ENCODE data around the gene WDR62. TPM values are rescaled to one million over a fixed set of nuclear protein-coding genes. Genes with fewer than 3 reads are reported as not detected.
A peak's percentile ranks its signal among the peaks of the same experiment; 100 is the strongest.
"Not testable (repeated sequence)": the region's sequence is repeated elsewhere in the genome, so short reads cannot be mapped to it uniquely, and the experiment has no call there.

WDR62 gene
- total RNA-seq, 1 experiment from 2014 or later, result 23.5 TPM

GRCh38 chr19:36054119-36054732 lies 471 bp upstream of the WDR62 start, which contains the start of gene THAP8:
TSS of gene THAP8 (minus strand) at chr19:36054285. CDS start at chr19:36054217, 68 bp downstream.
- no peaks in the 10 kb centered on the region for H3K27me3 ChIP-seq
- no peaks in the 10 kb centered on the region for H3K9me3 ChIP-seq (replicated peaks)
- H3K36me3 ChIP-seq, result peaks cover 16% of the 10 kb centered on the region
- peak within 1 kb of the TSS; percentile 85 for H3K27ac ChIP-seq
- H3K4me1 ChIP-seq, result no peaks in the 10 kb centered on the region; the same call in 1 of the 2 replicates
- peak; percentile 100 for DNase-seq
- peak within 1 kb of the TSS; percentile 85 for H3K4me3 ChIP-seq

GRCh38 chr19:36058481-36059179 lies 3.9 kb downstream of the WDR62 start:
- no peak for DNase-seq
- Histone ChIP-seq H3K36me3 (peaks cover 55% of the 10 kb centered on the region), H3K4me1 (no peaks in the 10 kb centered on the region; the same call in 1 of the 2 replicates), H3K27me3 (no peaks in the 10 kb centered on the region), H3K27ac (no peak overlapping the region), H3K4me3 (no peak overlapping the region), H3K9me3 (replicated peaks) (no peaks in the 10 kb centered on the region)

GRCh38 chr19:36059180-36059910 lies 4.6 kb downstream of the WDR62 start:
- no peaks in the 10 kb centered on the region for H3K9me3 ChIP-seq (replicated peaks)
- H3K27me3 ChIP-seq, result no peaks in the 10 kb centered on the region
- H3K4me3 ChIP-seq, result no peak overlapping the region
- no peak for DNase-seq
- H3K27ac ChIP-seq, result no peak overlapping the region
- peaks cover 62% of the 10 kb centered on the region for H3K36me3 ChIP-seq
- no peaks in the 10 kb centered on the region; the same call in 1 of the 2 replicates for H3K4me1 ChIP-seq

GRCh38 chr19:36060430-36060829 lies 5.7 kb downstream of the WDR62 start:
- Histone ChIP-seq H3K4me1 (no peaks in the 10 kb centered on the region; the same call in 1 of the 2 replicates), H3K36me3 (peaks cover 73% of the 10 kb centered on the region), H3K4me3 (no peak overlapping the region), H3K27me3 (no peaks in the 10 kb centered on the region), H3K9me3 (replicated peaks) (no peaks in the 10 kb centered on the region), H3K27ac (no peak overlapping the region)
- peak; percentile 41 to 60 for DNase-seq

DNA sequence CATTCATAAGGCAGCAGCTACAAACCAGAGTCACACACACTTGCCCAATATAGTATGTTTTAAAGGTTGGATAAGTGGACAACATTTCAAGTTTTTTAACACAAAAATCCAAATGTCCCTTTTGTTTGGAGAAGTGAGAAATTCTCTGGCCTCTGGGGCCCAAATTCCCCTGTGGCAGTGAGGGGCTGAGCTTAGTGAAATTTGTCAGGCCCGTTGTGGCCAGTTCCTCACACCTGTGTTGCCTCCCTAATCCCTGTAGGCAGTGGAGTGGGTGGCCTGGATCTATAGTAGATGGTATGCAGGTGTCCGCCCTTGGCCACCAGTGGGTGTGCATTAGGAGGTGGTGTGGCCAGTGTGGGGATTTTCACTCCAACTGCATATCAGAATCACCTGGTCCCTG lies 6.7 kb downstream of the WDR62 start:
- no peaks in the 10 kb centered on the region for H3K27me3 ChIP-seq
- peaks cover 79% of the 10 kb centered on the region for H3K36me3 ChIP-seq
- no peak for DNase-seq
- no peak overlapping the region for H3K27ac ChIP-seq
- H3K9me3 ChIP-seq (replicated peaks), result no peaks in the 10 kb centered on the region
- no peak overlapping the region for H3K4me3 ChIP-seq
- H3K4me1 ChIP-seq, result no peaks in the 10 kb centered on the region

DNA sequence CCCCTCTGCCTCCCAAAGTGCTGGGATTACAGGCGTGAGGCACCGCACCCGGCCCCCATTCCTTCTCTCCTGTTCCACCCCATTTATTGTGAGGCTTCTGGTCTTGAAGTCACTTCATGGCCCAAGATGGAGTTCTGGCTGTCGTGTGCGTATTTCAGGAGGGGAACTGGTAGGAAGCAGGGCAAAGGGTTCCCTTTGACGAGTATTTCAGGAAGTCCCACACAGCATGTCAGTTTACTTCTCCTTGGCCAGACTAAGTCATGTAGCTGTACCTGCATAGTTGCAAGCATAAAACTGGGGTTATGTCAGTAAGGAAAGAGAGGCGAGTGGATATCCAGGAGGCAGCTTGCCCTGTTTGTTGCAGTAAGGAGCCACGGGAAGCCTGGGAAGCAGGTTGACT lies 10.1 kb downstream of the WDR62 start:
- peaks cover 80% of the 10 kb centered on the region for H3K36me3 ChIP-seq
- DNase-seq, result no peak
- H3K27me3 ChIP-seq, result no peaks in the 10 kb centered on the region
- no peaks in the 10 kb centered on the region for H3K9me3 ChIP-seq (replicated peaks)
- H3K4me3 ChIP-seq, result no peak overlapping the region
- H3K27ac ChIP-seq, result no peak overlapping the region
- no peaks in the 10 kb centered on the region for H3K4me1 ChIP-seq

DNA sequence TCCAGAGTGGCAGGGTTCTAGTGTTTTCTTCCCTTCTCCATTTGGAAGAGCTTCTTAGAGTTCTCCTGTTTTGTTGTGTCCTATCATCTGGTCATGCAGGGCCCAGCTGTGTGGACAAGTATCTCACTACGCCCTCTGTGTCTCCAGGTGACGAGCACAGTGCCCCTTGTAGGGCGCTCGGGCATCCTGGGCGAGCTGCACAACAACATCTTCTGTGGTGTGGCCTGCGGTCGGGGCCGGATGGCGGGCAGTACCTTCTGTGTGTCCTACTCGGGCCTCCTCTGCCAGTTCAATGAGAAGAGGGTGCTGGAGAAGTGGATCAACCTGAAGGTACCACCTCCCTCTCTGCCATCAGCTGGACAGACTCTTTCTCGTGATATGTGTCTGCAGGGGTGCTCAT lies 13.0 kb downstream of the WDR62 start:
- H3K9me3 ChIP-seq (replicated peaks), result no peaks in the 10 kb centered on the region
- no peaks in the 10 kb centered on the region for H3K27me3 ChIP-seq
- DNase-seq, result no peak
- no peak overlapping the region for H3K4me3 ChIP-seq
- H3K4me1 ChIP-seq, result no peaks in the 10 kb centered on the region
- peaks cover 79% of the 10 kb centered on the region for H3K36me3 ChIP-seq
- no peak overlapping the region for H3K27ac ChIP-seq

DNA sequence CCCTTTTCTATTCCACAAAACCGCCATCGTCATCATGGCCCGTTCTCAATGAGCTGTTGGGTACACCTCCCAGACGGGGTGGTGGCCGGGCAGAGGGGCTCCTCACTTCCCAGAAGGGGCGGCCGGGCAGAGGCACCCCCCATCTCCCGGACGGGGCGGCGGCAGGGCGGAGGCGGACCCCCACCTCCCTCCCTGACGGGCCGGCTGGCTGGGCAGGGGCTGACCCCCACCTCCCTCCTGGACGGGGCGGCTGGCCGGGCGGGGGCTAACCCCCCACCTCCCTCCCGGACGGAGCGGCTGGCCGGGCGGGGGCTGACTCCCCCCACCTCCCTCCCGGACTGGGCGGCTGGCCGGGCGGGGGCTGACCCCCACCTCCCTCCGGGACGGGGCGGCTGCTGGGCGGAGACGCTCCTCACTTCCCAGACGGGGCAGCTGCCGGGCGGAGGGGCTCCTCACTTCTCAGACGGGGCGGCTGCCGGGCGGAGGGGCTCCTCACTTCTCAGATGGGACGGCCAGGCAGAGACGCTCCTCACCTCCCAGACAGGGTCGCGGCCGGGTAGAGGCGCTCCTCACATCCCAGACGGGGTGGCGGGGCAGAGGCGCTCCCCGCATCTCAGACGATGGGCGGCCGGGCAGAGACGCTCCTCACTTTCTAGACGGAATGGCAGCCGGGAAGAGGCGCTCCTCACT lies 14.3 kb downstream of the WDR62 start:
- H3K9me3 ChIP-seq (replicated peaks); H3K27me3 ChIP-seq; H3K4me1 ChIP-seq; DNase-seq; H3K27ac ChIP-seq; H3K4me3 ChIP-seq: not testable (repeated sequence)
- H3K36me3 ChIP-seq, result peaks cover 78% of the 10 kb centered on the region

GRCh38 chr19:36072081-36072480 lies 17.4 kb downstream of the WDR62 start:
- Histone ChIP-seq H3K27me3 (no peaks in the 10 kb centered on the region), H3K9me3 (replicated peaks) (no peaks in the 10 kb centered on the region), H3K4me1 (no peaks in the 10 kb centered on the region), H3K36me3 (peaks cover 76% of the 10 kb centered on the region), H3K4me3 (no peak overlapping the region), H3K27ac (no peak overlapping the region)
- no peak for DNase-seq

- Histone ChIP-seq H3K4me3 (no peak overlapping the region), H3K9me3 (replicated peaks) (no peaks in the 10 kb centered on the region), H3K36me3 (peaks cover 69% of the 10 kb centered on the region), H3K27ac (no peak overlapping the region), H3K27me3 (no peaks in the 10 kb centered on the region), H3K4me1 (no peaks in the 10 kb centered on the region)
- no peak for DNase-seq
These were observed 18.6 kb downstream of the WDR62 start for GRCh38 chr19:36073121-36073876.

GRCh38 chr19:36079389-36079945 lies 24.8 kb downstream of the WDR62 start:
- no peaks in the 10 kb centered on the region for H3K9me3 ChIP-seq (replicated peaks)
- no peak overlapping the region for H3K27ac ChIP-seq
- DNase-seq, result no peak
- no peaks in the 10 kb centered on the region for H3K27me3 ChIP-seq
- H3K4me1 ChIP-seq, result no peaks in the 10 kb centered on the region
- no peak overlapping the region for H3K4me3 ChIP-seq
- H3K36me3 ChIP-seq, result peaks cover 70% of the 10 kb centered on the region

DNA sequence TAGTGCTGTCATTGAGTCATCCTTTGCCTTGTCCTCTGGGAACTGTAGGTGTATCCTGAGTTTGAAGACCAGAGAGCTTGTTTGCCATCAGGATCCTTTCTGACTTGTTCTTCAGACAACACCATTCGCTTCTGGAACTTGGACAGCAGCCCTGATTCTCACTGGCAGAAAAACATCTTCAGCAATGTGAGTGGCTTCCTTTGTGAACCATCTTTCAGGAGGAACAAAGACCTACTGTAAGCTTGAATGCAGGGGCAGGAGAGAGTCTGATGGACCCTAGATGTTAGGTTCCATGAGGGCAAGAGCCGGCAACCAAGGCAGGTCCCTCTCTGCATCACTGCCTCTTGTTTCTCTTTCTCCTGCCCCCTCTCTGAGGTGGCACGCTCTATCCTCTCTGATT lies 26.7 kb downstream of the WDR62 start:
- H3K27ac ChIP-seq, result no peak overlapping the region
- H3K4me1 ChIP-seq, result no peaks in the 10 kb centered on the region
- no peaks in the 10 kb centered on the region for H3K9me3 ChIP-seq (replicated peaks)
- H3K27me3 ChIP-seq, result no peaks in the 10 kb centered on the region
- no peak overlapping the region for H3K4me3 ChIP-seq
- H3K36me3 ChIP-seq, result peaks cover 72% of the 10 kb centered on the region
- DNase-seq, result no peak

GRCh38 chr19:36081894-36082293 lies 27.2 kb downstream of the WDR62 start:
- Histone ChIP-seq H3K9me3 (replicated peaks) (no peaks in the 10 kb centered on the region), H3K36me3 (peaks cover 73% of the 10 kb centered on the region), H3K27ac (no peak overlapping the region), H3K4me3 (no peak overlapping the region), H3K27me3 (no peaks in the 10 kb centered on the region), H3K4me1 (no peaks in the 10 kb centered on the region)
- no peak for DNase-seq

GRCh38 chr19:36082916-36083315 lies 28.2 kb downstream of the WDR62 start:
- H3K27me3 ChIP-seq, result no peaks in the 10 kb centered on the region
- H3K4me3 ChIP-seq, result no peak overlapping the region
- peaks cover 77% of the 10 kb centered on the region for H3K36me3 ChIP-seq
- no peaks in the 10 kb centered on the region for H3K4me1 ChIP-seq
- DNase-seq, result no peak
- no peaks in the 10 kb centered on the region for H3K9me3 ChIP-seq (replicated peaks)
- no peak overlapping the region for H3K27ac ChIP-seq

All from SJCRH30 (cell line).